Astrocyte (in vitro differentiated cells and primary cell): Measurements from ENCODE around the gene CD80.

Experiments
- CTCF ChIP-seq: IDR thresholded peaks from 2 replicates; pipeline ENCODE4 v1.5.1; 2011; ENCODE audit warnings: low read depth, mild to moderate bottlenecking, inconsistent platforms, low read length, moderate library complexity; ENCODE audit not compliant: insufficient read depth
- EZH2 ChIP-seq: IDR thresholded peaks from 2 replicates; pipeline ENCODE4 v1.6.1; 2012; ENCODE audit warnings: mild to moderate bottlenecking, low read length, inconsistent platforms; ENCODE audit not compliant: insufficient read depth

- TF ChIP-seq EZH2 (no peak), CTCF (no peak)
Observed at GRCh38 chr3:119548341-119548740, 11.1 kb downstream of the CD80 start.
